ENCODE results near the gene C5orf47.
A peak's percentile ranks its signal among the peaks of the same experiment; 100 is the strongest.

C5orf47 gene

GRCh38 chr5:173970878-173971650, 17.9 kb upstream of the C5orf47 start:
- DNase-seq, result no peak

GRCh38 chr5:173971681-173972345, 17.2 kb upstream of the C5orf47 start:
- DNase-seq, result no peak

GRCh38 chr5:173972607-173972924, 16.4 kb upstream of the C5orf47 start:
- DNase-seq, result no peak

GRCh38 chr5:173972925-173973615, 15.9 kb upstream of the C5orf47 start:
- peak; percentile 49 to 89 for DNase-seq

- DNase-seq, result no peak
Observed at GRCh38 chr5:173973616-173973969, 15.4 kb upstream of the C5orf47 start.

GRCh38 chr5:173974688-173975239, 14.2 kb upstream of the C5orf47 start:
- DNase-seq, result no peak

GRCh38 chr5:173981185-173981761, 7.7 kb upstream of the C5orf47 start:
- DNase-seq, result no peak

GRCh38 chr5:173984218-173984617, 4.8 kb upstream of the C5orf47 start:
- DNase-seq, result no peak

- DNase-seq, result no peak
Observed at GRCh38 chr5:173989432-173990082, 587 bp downstream of the C5orf47 start.

- no peak for DNase-seq
Observed at GRCh38 chr5:173997331-173997730, 8.4 kb downstream of the C5orf47 start.

GRCh38 chr5:173998531-173998930, 9.6 kb downstream of the C5orf47 start:
- DNase-seq, result no peak

- DNase-seq, result no peak
Observed at GRCh38 chr5:174000076-174000475, 11.1 kb downstream of the C5orf47 start.

- DNase-seq, result no peak
Observed at GRCh38 chr5:174003795-174004194, 14.8 kb downstream of the C5orf47 start.

GRCh38 chr5:174008922-174009321, 20.0 kb downstream of the C5orf47 start:
- no peak for DNase-seq

- DNase-seq, result no peak
Observed at GRCh38 chr5:174010365-174010764, 21.4 kb downstream of the C5orf47 start.

GRCh38 chr5:174011441-174011840, 22.5 kb downstream of the C5orf47 start:
- no peak for DNase-seq

GRCh38 chr5:174020069-174020927, 31.3 kb downstream of the C5orf47 start:
- DNase-seq, result peak; percentile 13 to 54

GRCh38 chr5:174020928-174021304, 31.9 kb downstream of the C5orf47 start:
- DNase-seq, result no peak

GRCh38 chr5:174022384-174023095, 33.6 kb downstream of the C5orf47 start:
- no peak for DNase-seq

- no peak for DNase-seq
Observed at GRCh38 chr5:174030286-174030685, 41.3 kb downstream of the C5orf47 start.

Data from inflammatory macrophage treated with lipopolysaccharide for 1 hour (primary cell).